Measurements from ENCODE around the gene GMDS. TPM values are rescaled to one million over a fixed set of nuclear protein-coding genes. Genes with fewer than 3 reads are reported as not detected.

GMDS gene
- total RNA-seq, 1 experiment from 2014 or later = 35.0 TPM

GRCh38 chr6:1827984-1828793 is 417.2 kb downstream of the GMDS start (continued):
- no peak for TF ChIP-seq CREB1 (CRISPR knock-in tag; IDR thresholded peaks at IDR 0.05)
- TF ChIP-seq GTF2I (CRISPR knock-in tag; conservative IDR thresholded peaks at IDR 0.05) = no peak
- TF ChIP-seq ERG (CRISPR knock-in tag; IDR thresholded peaks at IDR 0.05) = no peak
- TF ChIP-seq ATF3 (CRISPR knock-in tag; conservative IDR thresholded peaks at IDR 0.05) = no peak
- TF ChIP-seq E2F1 (CRISPR knock-in tag; IDR thresholded peaks at IDR 0.05) = no peak
- TF ChIP-seq ZNF423 (CRISPR knock-in tag; IDR thresholded peaks at IDR 0.05) = no peak

- DNase-seq (ENCODE audit: low spot score) (no peak), ATAC-seq (no peak)
- peaks cover 19% of the 10 kb centered on the region for H3K4me1 Mint-ChIP-seq
- TF ChIP-seq ATF6 (CRISPR knock-in tag; IDR thresholded peaks at IDR 0.05) = no peak
- no peak for TF ChIP-seq TEAD4 (CRISPR knock-in tag; IDR thresholded peaks at IDR 0.05)
- no peak for TF ChIP-seq EMX1 (CRISPR knock-in tag; IDR thresholded peaks at IDR 0.05)
- TF ChIP-seq HMGXB4 (CRISPR knock-in tag; IDR thresholded peaks at IDR 0.05) = no peak
- TF ChIP-seq ZNF317 (CRISPR knock-in tag; IDR thresholded peaks at IDR 0.05; ENCODE audit: borderline replicate concordance, low read depth) = no peak
- TF ChIP-seq ZNF219 (CRISPR knock-in tag; IDR thresholded peaks at IDR 0.05; ENCODE audit: borderline replicate concordance) = no peak
- TF ChIP-seq ZNF512 (CRISPR knock-in tag; IDR thresholded peaks at IDR 0.05; ENCODE audit: borderline replicate concordance) = no peak
- TF ChIP-seq ZMAT4 (CRISPR knock-in tag; IDR thresholded peaks at IDR 0.05) = no peak
- no peak for TF ChIP-seq ZNF671 (CRISPR knock-in tag; IDR thresholded peaks at IDR 0.05)
- no peak for TF ChIP-seq TCF7 (CRISPR knock-in tag; IDR thresholded peaks at IDR 0.05; ENCODE audit: low read depth)
- no peak for TF ChIP-seq MXD4 (CRISPR knock-in tag; IDR thresholded peaks at IDR 0.05; ENCODE audit: borderline replicate concordance)
- TF ChIP-seq JUN (CRISPR knock-in tag; IDR thresholded peaks at IDR 0.05) = no peak
- no peak for TF ChIP-seq GABPB1 (CRISPR knock-in tag; IDR thresholded peaks at IDR 0.05)
- TF ChIP-seq NR3C1 (CRISPR knock-in tag; conservative IDR thresholded peaks at IDR 0.05; ENCODE audit: low read depth) = no peak
- no peak for TF ChIP-seq CREB1 (CRISPR knock-in tag; IDR thresholded peaks at IDR 0.05)
- peaks cover 7% of the 10 kb centered on the region; the same call in 1 of the 2 replicates for H3K36me3 Mint-ChIP-seq
- H3K27me3 Mint-ChIP-seq (ENCODE audit: low read depth) = no peaks in the 10 kb centered on the region; the same call in 1 of the 2 replicates
- no peak overlapping the region for H3K4me3 Mint-ChIP-seq
- CTCF ChIA-PET = interaction anchor here (0.9 kb wide), 1 partner anchor 230 kb away, joined by 6 read pairs; no protein-coding TSS in a partner anchor
- H3K27ac Mint-ChIP-seq = no peak overlapping the region
- POLR2A ChIA-PET = no interaction called here
- H3K9me3 Mint-ChIP-seq = peaks cover 14% of the 10 kb centered on the region
Measured at GRCh38 chr6:1825926-1826325, 419.5 kb downstream of the GMDS start.

All from WTC11 (cell line).